ENCODE results near the gene DENND4C.

DNA sequence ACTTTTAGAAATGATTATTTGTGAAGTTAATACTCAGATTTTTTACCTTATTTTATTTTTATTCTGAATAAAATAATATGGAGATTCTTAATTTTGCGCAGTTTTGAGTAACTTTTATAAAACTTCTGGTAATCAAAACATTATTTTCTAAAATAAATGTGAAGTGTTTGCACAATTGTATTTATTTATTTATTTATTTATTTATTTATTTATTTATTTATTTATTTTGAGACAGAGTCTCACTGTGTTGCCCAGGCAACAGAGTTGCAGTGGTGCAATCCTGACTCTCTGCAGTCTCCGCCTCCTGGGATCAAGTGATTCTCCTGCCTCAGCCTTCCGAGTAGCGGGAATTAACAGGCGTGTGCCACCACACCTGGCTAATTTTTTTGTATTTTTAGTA is 76.1 kb downstream of the DENND4C start:
- TF ChIP-seq, protein P1, sequence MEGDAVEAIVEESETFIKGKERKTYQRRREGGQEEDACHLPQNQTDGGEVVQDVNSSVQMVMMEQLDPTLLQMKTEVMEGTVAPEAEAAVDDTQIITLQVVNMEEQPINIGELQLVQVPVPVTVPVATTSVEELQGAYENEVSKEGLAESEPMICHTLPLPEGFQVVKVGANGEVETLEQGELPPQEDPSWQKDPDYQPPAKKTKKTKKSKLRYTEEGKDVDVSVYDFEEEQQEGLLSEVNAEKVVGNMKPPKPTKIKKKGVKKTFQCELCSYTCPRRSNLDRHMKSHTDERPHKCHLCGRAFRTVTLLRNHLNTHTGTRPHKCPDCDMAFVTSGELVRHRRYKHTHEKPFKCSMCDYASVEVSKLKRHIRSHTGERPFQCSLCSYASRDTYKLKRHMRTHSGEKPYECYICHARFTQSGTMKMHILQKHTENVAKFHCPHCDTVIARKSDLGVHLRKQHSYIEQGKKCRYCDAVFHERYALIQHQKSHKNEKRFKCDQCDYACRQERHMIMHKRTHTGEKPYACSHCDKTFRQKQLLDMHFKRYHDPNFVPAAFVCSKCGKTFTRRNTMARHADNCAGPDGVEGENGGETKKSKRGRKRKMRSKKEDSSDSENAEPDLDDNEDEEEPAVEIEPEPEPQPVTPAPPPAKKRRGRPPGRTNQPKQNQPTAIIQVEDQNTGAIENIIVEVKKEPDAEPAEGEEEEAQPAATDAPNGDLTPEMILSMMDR (IDR thresholded peaks at IDR 0.05; ENCODE audit: insufficient read depth, low read length, poor library complexity, severe bottlenecking): no peak
- TF ChIP-seq EZH2phosphoT487 (conservative IDR thresholded peaks at IDR 0.05; ENCODE audit: low read length): no peak

Measured in SU-DHL-6 (cell line).